Breast epithelium (tissue), 3 donors: ENCODE data around the gene POP7.

Experiments
- CTCF ChIP-seq, 3 donors: fragments of 450-650 bp; IDR thresholded peaks; one replicate each; pipeline ENCODE4 v1.5.1; 2016 to 2017; ENCODE audit warnings: antibody characterized with exemption in 3 of 3, mild to moderate bottlenecking in 3 of 3, moderate library complexity in 3 of 3
- POLR2A ChIP-seq: fragments of 450-650 bp; IDR thresholded peaks from one replicate; pipeline ENCODE4 v1.6.1; 2016; ENCODE audit warnings: antibody characterized with exemption, mild to moderate bottlenecking, moderate library complexity
- POLR2AphosphoS5 ChIP-seq, 3 donors: sonication (generic); formaldehyde crosslinking; IDR thresholded peaks; one replicate each; pipeline ENCODE4 v1.6.1; 2017; ENCODE audit warnings: antibody characterized with exemption in 3 of 3

- TF ChIP-seq POLR2A (no peak), CTCF (IDR thresholded peaks at IDR 0.05) (no peak), POLR2AphosphoS5 (IDR thresholded peaks at IDR 0.05) (no peak)
Measured at GRCh38 chr7:100689230-100690135, 16.4 kb upstream of the POP7 start.
